NCI-H460 (cell line): ENCODE measurements around the gene WASHC1. TPM values are rescaled to one million over a fixed set of nuclear protein-coding genes. Genes with fewer than 3 reads are reported as not detected.
"Not testable (repeated sequence)": the region's sequence is repeated elsewhere in the genome, so short reads cannot be mapped to it uniquely, and the experiment has no call there.

Experiments
- DNase-seq: peaks from one replicate; pipeline ENCODE4 v3.0.0-alpha.2; 2016; ENCODE audit warnings: low read depth; ENCODE audit errors: extremely low read depth
- total RNA-seq: library from RNA; depleted of rRNA; stranded (reverse); fragments of >200 nt; shearing (Covaris generic); gene quantifications from 2 replicates; pipeline ENCODE4 v1.2.3, GENCODE V29; 2014; rRNA removed

WASHC1 gene
- total RNA-seq, 1 experiment from 2014 or later = 9.7 TPM

DNA sequence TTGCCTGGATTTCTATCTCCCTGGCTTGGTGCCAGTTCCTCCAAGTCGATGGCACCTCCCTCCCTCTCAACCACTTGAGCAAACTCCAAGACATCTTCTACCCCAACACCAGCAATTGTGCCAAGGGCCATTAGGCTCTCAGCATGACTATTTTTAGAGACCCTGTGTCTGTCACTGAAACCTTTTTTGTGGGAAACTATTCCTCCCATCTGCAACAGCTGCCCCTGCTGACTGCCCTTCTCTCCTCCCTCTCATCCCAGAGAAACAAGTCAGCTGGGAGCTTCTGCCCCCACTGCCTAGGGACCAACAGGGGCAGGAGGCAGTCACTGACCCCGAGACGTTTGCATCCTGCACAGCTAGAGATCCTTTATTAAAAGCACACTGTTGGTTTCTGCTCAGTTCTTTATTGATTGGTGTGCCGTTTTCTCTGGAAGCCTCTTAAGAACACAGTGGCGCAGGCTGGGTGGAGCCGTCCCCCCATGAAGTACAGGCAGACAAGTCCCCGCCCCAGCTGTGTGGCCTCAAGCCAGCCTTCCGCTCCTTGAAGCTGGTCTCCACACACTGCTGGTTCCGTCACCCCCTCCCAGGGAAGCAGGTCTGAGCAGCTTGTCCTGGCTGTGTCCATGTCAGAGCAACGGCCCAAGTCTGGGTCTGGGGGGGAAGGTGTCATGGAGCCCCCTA lies 15.0 kb downstream of the WASHC1 start:
- DNase-seq = not testable (repeated sequence)

DNA sequence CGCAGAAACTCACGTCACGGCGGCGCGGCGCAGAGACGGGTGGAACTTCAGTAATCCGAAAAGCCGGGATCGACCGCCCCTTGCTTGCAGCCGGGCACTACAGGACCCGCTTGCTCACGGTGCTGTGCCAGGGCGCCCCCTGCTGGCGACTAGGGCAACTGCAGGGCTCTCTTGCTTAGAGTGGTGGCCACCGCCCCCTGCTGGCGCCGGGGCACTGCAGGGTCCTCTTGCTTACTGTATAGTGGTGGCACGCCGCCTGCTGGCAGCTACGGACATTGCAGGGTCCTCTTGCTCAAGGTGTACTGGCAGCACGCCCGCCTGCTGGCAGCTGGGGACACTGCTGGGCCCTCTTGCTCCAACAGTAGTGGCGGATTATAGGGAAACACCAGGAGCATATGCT lies 18.1 kb downstream of the WASHC1 start:
- DNase-seq = not testable (repeated sequence)

- not testable (repeated sequence) for DNase-seq
Measured at GRCh38 chr9:10653-11053, 18.6 kb downstream of the WASHC1 start.

DNA sequence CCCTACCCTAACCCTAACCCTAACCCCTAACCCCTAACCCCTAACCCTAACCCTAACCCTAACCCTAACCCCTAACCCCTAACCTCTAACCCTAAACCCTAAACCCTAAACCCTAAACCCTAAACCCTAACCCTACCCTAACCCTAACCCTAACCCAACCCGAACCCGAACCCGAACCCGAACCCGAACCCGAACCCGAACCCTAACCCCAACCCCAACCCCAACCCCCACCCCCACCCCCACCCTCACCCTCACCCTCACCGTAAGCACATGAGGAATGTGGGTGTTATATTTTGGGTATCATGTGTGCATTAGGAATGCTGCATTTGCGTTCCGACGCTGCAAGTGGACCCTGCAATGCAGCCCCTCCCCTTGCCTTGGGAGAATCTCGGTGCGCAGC lies 19.0 kb downstream of the WASHC1 start:
- not testable (repeated sequence) for DNase-seq

Other genes starting within 250 kb of the WASHC1 start
- 0.14 and 0.30 TPM in 2 replicates for gene FOXD4, start 89.0 kb upstream of the WASHC1 start, total RNA-seq
- gene ZNG1A, start 149.6 kb upstream of the WASHC1 start, total RNA-seq = 43.9 and 52.1 TPM in 2 replicates
- 0.12 and 0.69 TPM in 2 replicates for gene DOCK8, start 185.4 kb upstream of the WASHC1 start, total RNA-seq